GM19438 (cell line): ENCODE data around the gene KLKB1.
A peak's percentile ranks its signal among the peaks of the same experiment; 100 is the strongest.

Experiments used
- ATAC-seq: cut with Tn5 transposase; IDR thresholded peaks from one replicate; pipeline ENCODE4 v1.9.1; 2021; ENCODE audit warnings: low read depth; ENCODE audit not compliant: unreplicated experiment

The KLKB1 gene

DNA sequence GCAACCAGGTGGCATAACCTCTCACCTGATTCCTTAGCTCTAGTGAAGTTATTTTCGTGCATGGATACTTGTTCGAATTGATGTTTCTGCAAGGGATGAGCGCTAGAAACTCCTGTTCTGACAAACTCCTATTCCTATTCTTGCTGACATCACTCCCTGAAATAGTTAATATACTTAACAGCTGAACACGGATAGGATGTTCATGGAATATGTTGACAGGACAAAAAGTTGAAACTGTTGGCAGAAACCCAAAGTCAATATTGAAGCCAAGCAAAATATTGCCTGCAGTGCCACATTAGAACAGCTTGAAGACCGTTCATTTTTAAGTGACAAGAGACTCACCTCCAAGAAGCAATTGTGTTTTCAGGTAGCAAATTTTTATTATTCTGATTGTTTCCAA lies at the start of gene KLKB1:
KLKB1 (plus strand) TSS at position 287 of the 400 bp plus-strand sequence. CDS start 689 bp downstream, outside the sequence.
- ATAC-seq, result no peak

DNA sequence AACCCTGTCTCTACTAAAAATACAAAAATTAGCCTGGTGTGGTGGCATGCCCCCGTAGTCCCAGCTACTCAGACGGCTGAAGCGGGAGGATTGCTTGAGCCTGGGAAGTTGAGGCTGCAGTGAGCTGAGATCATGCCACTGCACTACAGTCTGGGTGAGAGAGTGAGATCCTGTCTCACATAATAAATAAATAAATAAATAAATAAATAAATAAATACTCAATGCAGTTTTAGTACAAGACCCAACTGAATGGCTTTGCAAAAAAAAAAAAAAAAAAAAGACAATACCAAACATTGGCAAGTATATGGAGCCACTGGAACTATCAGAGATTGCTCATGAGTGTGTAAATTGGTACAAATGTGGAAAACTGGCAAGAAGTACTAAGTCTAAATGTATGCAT lies 39.2 kb upstream of the KLKB1 start:
- no peak for ATAC-seq

DNA sequence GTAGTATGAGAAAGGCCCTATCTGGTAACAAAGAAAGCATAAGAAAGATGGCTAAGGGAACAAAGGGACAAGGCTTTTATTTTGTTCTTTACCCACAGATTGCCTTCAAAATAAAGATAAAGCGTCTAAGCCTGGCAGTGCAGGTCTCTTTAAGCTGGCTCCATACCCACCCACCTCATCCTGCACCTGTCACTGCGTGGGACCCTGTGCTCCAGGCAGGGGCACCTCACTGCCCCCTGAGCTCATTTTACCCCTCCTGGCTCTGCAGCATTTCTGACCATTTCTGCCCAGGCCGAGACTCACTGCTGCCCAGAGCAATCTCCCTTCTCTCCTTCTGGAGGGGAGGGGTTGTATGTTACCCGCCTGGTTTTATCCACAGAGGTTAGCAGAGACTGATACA lies 37.7 kb upstream of the KLKB1 start:
- no peak for ATAC-seq

DNA sequence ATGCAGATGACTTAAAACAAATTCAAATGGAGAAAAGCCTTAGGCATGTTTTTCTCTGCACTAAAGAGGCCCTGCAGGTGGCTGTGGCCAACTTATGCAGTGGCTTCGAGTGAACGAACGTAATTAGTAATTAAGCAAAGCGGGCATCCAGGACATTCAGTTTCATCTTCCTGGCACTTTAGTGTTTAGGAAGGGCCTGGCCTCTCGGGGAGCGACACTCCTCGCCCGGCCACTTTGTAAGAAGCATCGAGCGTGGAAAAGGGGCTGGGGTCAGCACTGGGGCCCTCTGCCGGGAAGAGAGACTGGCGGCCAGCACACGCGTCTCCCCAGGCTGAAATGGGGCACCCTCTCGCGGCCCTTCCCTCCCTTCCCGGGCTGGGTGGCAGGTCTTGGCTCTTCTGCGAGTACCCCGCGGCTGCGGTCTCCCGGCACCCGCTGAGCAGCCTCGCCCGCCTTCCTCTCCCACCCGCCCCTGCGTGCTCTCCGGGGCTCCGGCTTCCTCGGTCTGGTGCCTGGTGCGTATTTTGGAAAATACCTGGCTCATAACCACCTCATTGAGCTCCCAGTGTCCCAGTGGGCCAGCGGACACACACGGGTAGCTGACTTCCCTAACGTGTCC lies 36.6 kb upstream of the KLKB1 start:
- ATAC-seq, result peak; percentile 37

DNA sequence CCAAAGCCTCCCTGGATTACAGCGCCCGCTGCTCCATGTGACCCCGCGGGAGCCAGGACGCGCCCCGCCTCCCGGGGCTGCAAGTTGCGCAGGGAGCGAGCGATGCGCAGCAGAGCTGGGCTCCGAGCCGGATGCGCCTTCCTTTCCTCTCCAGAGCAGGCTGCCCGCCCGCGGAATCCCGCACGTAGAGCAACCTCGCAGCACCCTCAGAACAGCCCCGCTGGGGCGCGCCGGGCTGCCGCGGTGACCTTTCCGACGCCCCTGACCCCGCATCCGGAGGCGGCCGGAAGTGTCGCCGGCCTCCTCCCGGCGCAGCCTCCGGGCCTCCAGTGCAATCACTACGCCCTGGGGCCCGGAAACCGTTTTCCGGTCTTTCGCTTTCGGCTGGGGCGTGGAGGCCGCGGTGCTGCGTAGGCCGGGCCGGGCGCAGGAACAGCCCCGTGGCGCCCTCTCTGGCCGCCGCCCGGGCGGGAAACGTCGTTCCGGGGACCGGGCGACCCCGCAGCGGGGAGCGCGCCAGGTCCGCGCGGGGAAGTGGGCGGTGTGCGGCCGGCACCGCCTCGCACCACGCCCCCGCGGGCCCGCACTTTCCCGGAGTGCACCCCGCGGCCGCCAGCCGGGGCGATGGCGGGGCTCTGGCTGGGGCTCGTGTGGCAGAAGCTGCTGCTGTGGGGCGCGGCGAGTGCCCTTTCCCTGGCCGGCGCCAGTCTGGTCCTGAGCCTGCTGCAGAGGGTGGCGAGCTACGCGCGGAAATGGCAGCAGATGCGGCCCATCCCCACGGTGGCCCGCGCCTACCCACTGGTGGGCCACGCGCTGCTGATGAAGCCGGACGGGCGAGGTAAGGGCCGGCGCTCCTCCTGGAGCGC lies 35.9 kb upstream of the KLKB1 start, which contains the start of gene CYP4V2:
CYP4V2 (plus strand) TSS at position 368 of the 866 bp plus-strand sequence; CDS start at position 625, 257 bp downstream.
- peak; percentile 83 for ATAC-seq

DNA sequence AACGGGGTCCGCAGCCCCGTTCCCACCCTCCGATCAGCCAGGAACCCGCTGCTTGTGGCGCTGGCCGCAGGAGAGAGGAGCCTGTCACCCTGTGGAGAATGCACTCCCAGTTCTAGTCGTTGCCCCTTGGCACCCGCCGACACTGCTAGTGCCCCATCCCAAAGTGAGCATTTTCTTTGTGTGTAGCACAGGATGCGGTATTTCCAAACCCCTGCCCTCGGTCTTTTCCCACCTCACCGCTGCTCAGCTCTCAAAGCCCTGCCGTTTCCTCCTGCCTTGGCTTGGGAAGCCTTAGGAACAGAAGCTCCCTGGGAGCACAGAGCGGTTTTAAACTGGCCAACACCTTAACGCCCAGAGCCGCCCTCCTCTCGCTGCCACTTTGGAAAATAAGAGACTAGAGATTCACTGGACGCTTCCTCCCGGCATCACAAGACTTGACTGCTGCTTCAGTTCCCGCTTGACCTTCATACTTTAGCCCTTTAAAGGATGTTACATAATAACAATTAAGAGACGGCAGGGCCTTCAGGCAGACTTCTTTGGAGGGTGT lies 35.2 kb upstream of the KLKB1 start:
- ATAC-seq, result peak; percentile 6

DNA sequence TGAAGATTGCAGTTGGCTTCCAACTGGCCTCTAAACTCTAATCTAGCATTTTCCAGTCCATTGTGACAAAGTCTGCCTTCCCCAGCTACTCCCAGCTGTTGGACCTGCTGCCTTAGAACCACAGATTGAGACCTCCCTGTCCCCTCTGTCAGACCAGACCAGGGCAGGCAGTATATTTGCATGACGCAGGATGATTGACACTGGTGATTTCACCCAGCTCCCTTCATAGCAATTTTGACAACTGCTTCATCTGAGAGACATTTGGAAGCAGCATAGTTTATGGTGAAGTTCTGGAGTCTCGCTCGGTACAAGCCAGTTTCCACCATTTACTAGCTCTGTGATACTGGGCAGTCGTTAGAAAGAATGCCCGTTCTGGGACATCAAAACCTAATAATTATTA lies 33.5 kb upstream of the KLKB1 start:
- ATAC-seq, result no peak

DNA sequence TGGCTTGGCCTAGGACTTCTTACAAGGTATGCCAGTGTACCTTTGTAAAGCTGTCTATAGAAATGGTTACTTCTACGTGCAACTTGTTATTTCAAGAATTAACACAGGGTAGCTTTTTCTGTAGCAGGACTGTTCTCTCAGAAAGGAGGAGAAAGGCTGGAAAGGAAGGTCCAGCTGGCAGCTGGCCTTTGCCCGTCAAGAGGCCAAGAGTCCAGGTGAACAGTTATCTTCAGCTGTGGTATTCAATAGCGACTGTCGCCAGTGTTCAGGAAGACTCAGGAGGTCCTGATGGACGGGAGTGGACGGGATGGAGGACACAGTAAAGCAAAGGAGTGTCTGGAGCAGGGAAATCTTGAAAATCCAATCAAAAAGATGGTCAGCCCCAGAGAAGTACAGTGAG lies 31.2 kb upstream of the KLKB1 start:
- no peak for ATAC-seq

DNA sequence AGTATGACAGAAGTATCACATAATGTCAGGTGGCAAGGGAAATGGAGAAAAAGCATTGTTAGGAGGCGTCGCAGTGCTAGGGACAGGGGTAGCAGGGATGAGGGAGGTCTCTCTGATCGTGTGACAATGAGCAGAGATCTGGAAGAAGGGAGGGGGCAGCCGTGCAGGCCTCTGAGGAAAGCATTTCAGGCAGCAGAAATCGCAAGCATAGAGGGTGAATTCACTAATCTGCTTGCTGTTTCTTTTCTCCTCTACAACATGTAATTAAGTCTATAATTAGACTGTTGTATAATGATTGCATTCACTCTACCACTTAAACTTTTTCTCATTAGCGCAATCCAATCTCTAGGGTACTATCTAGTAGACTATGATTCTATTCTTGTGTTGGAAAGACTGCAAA lies 26.8 kb upstream of the KLKB1 start:
- no peak for ATAC-seq

DNA sequence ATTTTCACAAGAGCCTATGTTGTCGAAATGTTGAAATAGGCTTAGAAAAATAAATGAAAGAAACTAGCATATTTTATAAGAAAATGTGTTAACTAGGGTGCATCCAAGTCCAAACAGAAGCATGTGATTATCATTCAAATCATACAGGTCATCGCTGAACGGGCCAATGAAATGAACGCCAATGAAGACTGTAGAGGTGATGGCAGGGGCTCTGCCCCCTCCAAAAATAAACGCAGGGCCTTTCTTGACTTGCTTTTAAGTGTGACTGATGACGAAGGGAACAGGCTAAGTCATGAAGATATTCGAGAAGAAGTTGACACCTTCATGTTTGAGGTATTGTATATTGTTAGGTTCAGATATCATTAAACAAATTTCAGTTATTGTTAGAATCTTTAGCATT lies 26.3 kb upstream of the KLKB1 start:
- no peak for ATAC-seq

DNA sequence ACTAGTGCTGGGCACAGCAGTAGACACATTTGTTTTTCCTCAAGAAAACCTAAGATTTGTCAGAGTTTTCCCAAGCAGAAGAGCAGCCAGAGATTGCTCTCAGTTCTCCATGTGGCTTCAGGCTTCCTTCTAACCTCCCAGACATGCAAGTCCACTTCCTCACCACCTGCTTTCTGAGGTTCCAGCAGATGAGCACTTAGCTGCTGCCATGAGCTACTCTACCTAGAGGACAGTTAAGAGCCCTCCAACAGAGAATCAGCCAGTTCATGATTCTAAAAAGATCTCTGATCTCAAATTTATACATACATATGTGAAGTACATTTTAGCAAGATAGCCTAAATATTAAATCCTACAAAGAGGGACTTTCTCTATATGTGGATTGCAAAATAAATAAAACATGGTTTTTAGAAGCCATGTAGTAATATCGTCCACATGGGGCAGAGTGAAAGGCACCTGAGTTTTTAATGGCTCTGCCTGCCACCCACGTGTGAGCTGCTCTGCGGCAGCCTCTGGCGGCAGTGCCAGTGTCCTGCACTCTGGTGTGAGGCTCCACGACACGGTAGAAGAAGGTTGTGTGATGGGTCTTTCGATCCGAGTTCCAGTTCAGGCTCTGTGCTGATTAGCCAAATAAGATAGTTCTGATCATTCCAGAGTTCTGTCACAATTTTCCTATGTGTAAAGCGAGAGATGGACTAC lies 25.6 kb upstream of the KLKB1 start:
- peak; percentile 100 for ATAC-seq

DNA sequence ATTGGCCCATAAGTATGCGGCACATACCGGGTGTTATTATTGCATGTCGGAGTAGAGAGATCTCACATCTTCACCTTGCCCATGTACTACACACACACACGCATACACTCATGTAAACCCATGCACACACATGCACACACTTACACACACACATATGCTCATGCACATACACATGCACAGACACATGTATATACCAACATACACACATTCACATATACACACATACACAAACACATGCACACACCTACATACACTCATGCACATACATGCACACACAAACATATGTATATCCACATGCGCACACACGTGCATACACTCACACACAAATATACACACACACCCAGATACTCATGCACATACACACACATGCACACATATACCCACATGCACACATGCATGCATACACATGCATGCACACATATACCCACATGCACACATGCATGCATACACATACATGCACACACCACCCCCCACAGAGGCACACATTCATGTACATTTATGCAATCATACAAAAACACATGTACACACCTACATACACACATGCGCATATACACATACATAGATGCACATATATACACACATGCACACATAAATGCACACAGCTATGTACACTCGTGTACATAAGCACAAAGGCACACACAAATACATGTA lies 24.7 kb upstream of the KLKB1 start:
- no peak for ATAC-seq

DNA sequence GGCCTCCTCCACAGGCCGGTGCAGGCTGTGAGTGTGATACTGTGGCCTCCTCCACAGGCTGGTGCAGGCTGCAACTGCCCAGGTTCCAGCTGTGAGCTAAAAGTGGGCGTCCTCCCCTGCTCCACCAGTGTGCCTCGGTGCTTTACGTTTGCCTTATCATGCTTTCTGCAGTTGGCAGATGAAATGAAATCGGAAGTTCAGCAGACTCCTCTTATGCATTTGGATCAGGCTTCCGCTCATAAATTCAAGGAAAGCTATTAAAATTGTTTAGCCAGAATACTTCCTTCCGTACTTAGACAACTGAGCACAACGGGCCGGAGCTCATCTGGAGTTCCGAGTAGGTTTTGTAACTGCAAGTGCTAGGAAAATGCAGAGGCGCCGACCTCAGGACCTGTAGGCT lies 23.9 kb upstream of the KLKB1 start:
- ATAC-seq, result no peak

DNA sequence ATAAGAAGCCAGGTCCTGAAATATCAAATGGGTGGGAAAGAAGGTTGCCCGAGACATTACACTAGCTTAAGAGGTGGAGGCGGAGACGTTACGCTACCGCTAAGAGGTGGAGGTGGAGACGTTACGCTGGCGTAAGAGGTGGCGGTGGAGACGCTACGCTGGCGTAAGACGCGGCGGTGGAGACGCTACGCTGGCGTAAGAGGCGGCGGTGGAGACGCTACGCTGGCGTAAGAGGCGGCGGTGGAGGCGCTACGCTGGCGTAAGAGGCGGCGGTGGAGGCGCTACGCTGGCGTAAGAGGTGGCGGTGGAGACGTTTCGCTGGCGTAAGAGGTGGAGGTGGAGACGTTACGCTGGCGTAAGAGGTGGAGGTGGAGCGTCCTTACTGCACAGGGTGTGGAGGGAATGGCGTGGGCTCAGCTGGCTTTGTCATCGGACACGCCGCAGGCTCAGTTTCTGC lies 23.2 kb upstream of the KLKB1 start:
- no peak for ATAC-seq

DNA sequence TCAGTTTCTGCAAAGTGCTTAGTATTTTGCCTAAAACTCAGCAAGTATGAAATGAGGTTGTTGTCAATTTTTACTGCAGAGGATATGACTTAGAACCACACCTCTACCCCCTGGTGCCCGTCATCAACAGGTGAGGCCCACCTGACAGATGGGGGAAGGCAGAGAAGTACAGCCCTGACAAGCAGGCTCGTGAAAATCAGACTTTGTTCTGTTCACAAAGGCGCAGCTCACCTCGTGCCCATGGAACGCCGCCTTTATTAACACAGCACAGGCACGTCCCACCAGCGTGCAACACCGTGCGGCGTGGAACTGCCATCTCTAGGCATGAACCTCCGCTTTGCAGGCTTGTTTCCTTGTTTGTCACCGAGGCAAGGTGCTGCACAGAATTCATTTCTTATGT lies 22.6 kb upstream of the KLKB1 start:
- no peak for ATAC-seq

DNA sequence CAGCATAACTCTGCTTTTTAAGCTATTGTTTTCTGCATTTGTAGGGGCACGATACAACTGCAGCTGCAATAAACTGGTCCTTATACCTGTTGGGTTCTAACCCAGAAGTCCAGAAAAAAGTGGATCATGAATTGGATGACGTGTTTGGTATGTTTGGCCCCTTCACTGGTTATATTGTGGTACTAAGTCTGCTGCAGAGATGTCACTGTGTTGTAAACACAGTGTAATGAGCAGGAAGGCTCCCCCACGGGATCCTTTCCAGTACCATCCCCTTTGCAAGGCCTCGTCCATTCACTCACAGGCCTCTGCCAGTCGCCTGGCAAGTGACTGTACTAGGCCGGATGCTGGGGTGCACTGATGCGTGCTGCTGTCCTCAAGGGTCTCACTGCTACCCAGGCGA lies 22.2 kb upstream of the KLKB1 start:
- ATAC-seq, result no peak

DNA sequence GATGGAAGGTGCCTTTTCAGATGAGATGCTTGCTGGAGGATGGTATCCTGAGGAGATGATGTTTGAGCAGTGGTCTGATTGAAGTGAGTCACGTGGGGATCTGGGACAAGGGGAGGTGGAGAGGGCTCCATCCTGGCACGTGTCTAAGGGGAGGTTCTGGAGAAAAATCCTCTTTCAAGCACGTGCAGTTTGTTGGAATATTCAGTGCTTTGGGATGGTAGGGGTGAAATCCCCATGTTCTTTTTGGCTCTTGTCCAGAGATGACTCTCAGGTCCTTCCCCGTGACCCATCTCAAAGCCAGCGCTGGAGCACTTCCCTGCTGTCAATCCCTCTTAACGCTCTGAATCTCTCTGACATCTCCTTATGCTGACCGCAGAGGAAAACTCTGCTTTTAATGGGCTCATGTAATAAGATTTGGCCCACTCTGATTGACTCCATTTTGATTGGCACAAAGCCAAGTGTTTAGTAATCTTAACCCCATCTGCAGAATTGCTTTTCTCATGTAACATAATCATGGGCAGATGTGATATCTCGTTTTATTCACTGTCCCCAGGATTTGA lies 10.8 kb upstream of the KLKB1 start:
- ATAC-seq, result no peak

DNA sequence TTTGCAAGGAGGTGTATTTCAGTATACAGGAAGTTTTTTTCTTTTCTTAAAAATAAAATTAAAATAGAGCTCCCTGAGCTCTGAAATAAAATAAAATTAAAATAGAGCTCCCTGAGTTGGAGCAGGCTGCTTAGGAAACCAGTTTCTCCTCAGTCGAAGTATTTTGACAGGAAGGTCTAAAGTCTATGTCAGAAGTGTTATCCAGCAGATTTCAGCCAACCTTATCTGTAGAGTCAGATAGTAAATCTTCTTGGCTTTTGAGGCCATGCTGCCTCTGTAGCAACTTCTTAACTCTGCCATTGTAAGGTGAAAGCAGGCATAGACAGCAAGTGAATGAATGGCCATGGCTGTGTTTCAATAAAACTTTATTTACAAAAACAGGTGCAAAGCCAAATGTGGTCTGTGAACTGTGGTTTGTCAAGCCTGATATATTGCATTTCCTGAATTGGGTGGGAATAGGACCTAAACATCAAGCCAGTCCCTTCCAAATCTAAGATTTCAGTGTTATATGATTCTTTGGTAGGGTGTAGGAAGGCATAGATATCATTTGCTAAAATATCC lies 9.5 kb upstream of the KLKB1 start:
- no peak for ATAC-seq

DNA sequence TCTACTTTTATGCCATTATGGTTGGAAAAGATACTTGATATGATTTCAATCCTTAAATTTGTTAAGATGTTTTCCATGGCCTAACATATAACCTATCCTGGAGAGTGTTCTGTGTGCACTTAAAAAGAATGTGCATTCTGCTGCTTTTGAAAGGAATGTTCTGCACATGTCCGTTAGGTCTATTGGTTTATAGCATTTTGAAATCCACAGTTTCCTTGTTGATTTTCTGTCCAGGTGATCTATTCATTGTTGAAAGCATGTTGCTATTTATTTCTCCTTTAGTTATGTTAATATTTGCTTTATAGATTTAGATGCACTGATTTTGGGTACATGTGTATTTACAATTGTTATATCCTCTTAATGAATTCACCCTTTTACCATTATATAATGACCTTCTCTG lies 5.7 kb upstream of the KLKB1 start:
- no peak for ATAC-seq

DNA sequence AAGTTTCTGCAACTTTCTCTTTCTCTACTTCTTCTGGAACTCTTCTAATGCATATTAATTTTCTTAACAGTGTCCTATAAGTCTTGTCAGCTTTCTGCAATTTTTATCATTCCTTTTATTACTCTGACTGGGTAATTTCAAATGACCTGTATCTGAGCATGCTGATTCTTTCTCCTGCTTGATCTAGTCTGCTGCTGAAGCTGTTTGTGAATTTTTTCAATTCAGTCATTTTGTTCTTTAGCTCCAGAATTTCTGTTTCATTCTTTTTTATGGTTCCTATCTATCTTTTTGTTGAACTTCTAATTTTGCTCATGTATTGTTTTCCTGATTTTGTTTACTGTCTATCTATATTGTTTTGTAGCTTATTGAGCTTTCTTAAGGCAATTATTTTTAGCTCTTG lies 1.5 kb upstream of the KLKB1 start:
- ATAC-seq, result no peak
